AG10803 (cell line): ENCODE results near the gene LTB.

Experiments used
- DNase-seq: peaks from one replicate; pipeline ENCODE4 v3.0.0; 2010; ENCODE audit warnings: low read depth
- H3K4me3 ChIP-seq: 2 replicates; pipeline ENCODE4 v1.5.1; 2011; ENCODE audit warnings: mild to moderate bottlenecking, low read length, control low read depth
- CTCF ChIP-seq: conservative IDR thresholded peaks from 2 replicates; pipeline ENCODE4 v1.5.1; 2011; ENCODE audit warnings: mild to moderate bottlenecking, low read length, control low read depth, inconsistent platforms

The LTB gene

DNA sequence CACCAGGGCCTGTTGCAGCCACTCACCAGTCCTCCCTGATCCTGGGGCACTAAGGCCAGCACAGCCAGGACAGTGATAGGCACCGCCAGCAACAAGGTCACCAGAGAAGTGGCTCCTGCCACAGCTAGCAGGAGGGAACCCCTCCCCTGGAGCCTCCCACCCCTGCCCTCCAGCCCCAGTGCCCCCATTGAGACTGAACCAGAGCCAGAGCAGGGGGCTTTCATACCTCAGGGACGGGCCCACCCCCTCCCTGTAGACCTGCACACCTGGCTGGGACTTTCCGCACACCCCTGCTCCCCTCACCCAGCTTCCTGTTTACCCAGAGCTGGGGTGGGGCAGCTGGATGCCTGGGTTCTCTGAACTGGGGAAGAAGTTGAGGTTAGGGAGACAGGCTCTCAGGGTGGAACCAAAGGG, at the start of gene LTB:
TSS of gene LTB (minus strand) at position 195 of the 414 bp plus-strand sequence. CDS start at position 188, 7 bp downstream.
- no peak for TF ChIP-seq CTCF
- no peak for DNase-seq
- peak within 1 kb of the TSS; percentile 90 for H3K4me3 ChIP-seq

DNA sequence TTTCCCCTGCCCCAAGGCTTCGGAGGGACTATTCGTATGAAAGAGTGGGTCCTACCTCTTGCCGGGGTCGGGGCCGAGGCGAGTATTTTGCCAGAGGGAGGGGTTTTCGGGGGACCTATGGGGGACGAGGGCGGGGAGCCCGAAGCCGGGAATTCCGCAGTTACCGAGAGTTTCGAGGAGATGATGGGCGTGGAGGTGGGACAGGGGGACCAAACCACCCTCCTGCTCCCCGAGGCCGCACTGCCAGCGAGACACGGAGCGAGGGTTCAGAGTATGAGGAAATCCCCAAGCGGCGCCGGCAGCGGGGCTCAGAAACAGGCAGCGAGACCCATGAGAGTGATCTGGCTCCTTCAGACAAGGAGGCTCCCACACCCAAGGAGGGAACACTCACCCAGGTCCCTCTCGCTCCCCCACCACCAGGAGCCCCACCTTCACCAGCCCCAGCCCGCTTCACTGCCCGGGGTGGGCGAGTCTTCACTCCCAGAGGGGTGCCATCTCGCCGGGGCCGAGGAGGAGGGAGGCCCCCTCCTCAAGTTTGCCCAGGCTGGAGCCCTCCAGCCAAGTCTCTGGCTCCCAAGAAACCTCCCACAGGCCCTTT, 49.6 kb upstream of the LTB start:
- TF ChIP-seq CTCF = no peak
- DNase-seq = no peak
- no peak overlapping the region for H3K4me3 ChIP-seq

DNA sequence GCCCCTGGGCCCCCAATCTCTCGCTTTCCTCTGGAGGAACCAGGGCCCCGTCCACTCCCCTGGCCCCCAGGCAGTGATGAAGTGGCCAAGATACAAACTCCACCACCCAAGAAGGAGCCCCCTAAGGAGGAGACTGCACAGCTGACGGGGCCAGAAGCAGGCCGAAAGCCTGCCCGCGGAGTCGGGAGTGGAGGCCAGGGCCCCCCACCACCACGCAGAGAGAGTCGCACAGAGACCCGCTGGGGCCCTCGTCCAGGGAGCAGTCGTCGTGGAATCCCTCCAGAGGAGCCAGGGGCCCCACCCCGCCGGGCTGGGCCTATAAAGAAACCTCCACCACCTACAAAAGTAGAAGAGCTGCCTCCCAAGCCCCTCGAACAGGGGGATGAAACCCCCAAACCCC, 49.0 kb upstream of the LTB start:
- TF ChIP-seq CTCF = no peak
- H3K4me3 ChIP-seq = no peak overlapping the region
- DNase-seq = no peak

DNA sequence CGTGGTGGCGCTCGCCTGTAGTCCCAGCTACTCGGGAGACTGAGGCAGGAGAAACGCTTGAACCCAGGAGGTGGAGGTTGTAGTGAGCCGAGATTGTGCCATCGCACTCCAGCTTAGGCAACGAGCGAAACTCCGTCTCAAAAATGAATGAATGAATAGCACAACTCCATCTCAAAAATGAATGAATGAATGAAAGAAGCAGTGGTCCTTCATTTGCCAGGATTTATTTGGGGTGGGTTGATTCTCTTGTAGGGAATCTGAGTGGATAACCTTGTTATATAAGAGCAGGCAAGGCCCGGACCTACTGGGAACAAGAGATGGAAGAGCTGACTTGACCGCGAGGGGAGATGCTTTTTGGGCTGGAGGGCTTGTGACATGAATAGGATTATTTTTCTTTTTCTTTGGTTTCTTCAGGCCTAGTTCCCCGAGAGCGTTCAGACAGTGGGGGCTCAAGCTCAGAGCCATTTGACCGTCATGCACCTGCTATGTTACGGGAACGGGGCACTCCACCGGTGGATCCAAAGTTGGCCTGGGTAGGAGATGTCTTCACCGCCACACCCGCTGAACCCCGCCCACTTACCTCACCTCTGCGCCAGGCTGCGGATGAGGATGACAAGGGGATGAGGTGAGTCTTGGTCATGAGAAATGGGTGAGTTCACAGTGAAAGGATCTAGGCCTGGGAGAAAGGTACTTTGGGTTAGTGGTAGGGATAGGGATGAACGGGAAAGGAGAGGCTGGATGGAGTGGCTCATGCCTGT, 48.1 kb upstream of the LTB start:
- H3K4me3 ChIP-seq = no peak overlapping the region
- DNase-seq = no peak
- TF ChIP-seq CTCF = no peak

DNA sequence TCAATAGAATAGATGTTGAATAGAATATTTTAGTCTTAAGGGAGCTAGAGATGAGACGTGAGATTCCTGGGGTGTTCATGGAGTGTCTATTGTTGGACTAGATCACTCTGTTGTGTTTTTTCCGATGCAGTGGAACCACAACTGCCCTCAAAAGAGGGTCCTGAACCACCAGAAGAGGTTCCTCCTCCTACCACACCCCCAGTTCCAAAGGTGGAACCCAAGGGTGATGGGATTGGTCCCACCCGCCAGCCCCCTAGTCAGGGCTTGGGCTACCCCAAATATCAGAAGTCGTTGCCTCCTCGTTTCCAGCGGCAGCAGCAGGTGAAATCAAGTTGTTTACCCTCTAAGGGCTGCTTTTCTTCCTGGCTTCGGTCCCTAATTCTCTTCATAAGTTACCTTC, 46.8 kb upstream of the LTB start:
- DNase-seq = no peak
- no peak overlapping the region for H3K4me3 ChIP-seq
- TF ChIP-seq CTCF = no peak

DNA sequence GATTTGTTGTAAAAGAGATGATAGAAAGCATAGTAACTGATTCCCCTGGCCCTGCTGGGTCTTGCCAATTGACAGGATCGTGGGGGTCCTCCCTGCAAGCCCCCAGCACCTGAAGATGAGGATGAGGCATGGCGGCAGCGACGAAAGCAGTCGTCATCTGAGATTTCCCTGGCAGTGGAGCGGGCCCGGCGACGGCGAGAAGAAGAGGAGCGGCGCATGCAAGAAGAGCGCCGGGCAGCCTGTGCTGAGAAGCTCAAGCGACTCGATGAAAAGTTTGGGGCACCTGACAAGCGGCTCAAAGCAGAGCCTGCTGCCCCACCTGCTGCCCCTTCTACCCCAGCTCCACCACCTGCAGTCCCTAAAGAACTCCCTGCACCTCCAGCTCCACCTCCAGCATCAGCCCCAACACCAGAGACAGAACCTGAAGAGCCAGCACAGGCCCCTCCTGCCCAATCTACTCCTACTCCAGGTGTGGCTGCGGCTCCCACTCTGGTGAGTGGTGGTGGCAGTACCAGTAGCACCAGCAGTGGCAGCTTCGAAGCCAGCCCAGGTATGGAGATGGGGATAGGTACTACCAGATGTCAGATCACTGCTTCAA, 45.6 kb upstream of the LTB start:
- H3K4me3 ChIP-seq = no peak overlapping the region
- no peak for TF ChIP-seq CTCF
- no peak for DNase-seq

GRCh38 chr6:31626952-31627351, 44.7 kb upstream of the LTB start:
- DNase-seq = no peak
- H3K4me3 ChIP-seq = no peak overlapping the region
- TF ChIP-seq CTCF = no peak
